Measurements from ENCODE around the gene NSUN4. TPM values are rescaled to one million over a fixed set of nuclear protein-coding genes. Genes with fewer than 3 reads are reported as not detected.

The NSUN4 gene
- total RNA-seq, 4 donors from 2014 or later: 12.8 to 29.4 (median 18.0) TPM

DNA sequence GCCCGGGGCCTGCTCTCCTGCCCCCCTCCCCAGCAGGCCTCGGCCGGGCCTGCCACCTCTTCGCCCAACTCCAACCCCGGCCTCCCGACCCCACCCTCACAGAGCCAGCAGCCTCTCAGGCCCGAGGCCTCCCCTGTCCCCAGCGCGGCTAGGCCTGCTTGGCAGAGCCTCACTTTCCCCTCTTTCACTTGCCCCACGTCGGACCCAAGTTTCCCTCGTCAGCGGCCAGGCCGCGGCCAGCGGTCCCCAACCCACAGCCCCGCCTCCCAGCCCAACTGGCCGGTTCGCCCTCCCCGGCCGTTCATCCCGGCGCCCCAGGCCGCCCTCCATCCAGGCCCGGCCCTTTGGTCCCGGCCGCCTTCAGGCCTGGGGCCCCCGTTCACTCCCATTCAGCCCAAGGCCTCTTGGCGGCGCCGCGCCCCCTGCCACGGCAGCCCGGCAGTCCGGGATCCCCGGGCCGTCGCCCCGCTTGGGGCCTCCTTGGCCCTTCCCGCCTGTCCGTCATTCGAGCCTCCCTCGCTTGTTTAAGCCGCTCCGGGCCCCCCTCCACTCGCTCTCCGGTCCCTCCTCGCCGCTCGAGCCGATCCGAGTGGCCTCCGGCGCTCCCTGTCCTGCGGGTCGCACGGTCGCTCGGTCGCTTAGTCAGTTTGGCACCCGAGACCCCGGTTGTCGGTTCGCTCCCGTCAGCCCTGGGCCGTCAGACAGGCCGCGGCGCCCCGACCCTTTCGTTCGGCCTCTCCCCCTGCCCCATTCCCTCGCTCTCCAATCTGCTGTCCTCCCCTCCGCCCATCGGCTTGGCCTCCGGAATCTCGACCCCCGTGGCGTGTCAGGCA, 38.6 kb upstream of the NSUN4 start:
- Histone ChIP-seq H3K4me3 (peak overlapping the region; percentile 78 to 92 (median 80)), H3K36me3 (peaks cover 0 to 14% (median 0%) of the 10 kb centered on the region in 3 donors), H3K27ac (peak overlapping the region; percentile 89 to 94 (median 94)), H3K4me1 (peaks cover 0 to 42% (median 4%) of the 10 kb centered on the region in 4 donors), H3K27me3 (no peaks in the 10 kb centered on the region), H3K9me3 (no peaks in the 10 kb centered on the region)
- peak; percentile 65 to 79 (median 71) for DNase-seq
- TF ChIP-seq POLR2A (IDR thresholded peaks at IDR 0.05): peak in 1 of 2 donors; percentile 28
- TF ChIP-seq, protein P1, sequence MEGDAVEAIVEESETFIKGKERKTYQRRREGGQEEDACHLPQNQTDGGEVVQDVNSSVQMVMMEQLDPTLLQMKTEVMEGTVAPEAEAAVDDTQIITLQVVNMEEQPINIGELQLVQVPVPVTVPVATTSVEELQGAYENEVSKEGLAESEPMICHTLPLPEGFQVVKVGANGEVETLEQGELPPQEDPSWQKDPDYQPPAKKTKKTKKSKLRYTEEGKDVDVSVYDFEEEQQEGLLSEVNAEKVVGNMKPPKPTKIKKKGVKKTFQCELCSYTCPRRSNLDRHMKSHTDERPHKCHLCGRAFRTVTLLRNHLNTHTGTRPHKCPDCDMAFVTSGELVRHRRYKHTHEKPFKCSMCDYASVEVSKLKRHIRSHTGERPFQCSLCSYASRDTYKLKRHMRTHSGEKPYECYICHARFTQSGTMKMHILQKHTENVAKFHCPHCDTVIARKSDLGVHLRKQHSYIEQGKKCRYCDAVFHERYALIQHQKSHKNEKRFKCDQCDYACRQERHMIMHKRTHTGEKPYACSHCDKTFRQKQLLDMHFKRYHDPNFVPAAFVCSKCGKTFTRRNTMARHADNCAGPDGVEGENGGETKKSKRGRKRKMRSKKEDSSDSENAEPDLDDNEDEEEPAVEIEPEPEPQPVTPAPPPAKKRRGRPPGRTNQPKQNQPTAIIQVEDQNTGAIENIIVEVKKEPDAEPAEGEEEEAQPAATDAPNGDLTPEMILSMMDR (IDR thresholded peaks at IDR 0.05): peak; percentile 5 to 44 (median 36)

DNA sequence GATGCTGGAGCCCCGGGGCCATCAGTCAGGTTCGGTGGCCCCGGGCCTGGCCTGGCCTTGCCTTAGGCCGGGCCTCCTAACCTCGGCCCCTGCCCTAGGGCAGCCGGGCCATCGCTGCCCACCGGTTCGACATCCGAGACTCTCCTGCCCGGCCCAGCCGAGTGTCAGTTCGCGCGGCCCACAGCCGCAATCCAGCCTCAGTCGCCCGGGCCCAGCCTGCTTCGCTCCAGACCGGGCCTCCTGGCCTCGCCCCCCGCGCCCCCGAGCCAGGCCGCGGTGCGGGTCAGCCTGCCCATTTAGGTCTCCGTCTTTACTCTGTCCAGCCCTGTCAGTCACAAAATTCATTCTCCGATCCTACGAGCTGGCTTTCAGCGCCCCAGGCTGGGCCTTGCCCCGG, 38.0 kb upstream of the NSUN4 start:
- no peaks in the 10 kb centered on the region for H3K9me3 ChIP-seq
- no peak for TF ChIP-seq POLR2A (IDR thresholded peaks at IDR 0.05)
- no peaks in the 10 kb centered on the region for H3K27me3 ChIP-seq
- peak in 1 of 3 donors; percentile 54 for DNase-seq
- peaks cover 0 to 42% (median 4%) of the 10 kb centered on the region in 4 donors for H3K4me1 ChIP-seq
- peak overlapping the region; percentile 78 to 92 (median 80) for H3K4me3 ChIP-seq
- H3K27ac ChIP-seq: peak overlapping the region; percentile 89 to 94 (median 94)
- peaks cover 0 to 10% (median 0%) of the 10 kb centered on the region in 3 donors for H3K36me3 ChIP-seq

DNA sequence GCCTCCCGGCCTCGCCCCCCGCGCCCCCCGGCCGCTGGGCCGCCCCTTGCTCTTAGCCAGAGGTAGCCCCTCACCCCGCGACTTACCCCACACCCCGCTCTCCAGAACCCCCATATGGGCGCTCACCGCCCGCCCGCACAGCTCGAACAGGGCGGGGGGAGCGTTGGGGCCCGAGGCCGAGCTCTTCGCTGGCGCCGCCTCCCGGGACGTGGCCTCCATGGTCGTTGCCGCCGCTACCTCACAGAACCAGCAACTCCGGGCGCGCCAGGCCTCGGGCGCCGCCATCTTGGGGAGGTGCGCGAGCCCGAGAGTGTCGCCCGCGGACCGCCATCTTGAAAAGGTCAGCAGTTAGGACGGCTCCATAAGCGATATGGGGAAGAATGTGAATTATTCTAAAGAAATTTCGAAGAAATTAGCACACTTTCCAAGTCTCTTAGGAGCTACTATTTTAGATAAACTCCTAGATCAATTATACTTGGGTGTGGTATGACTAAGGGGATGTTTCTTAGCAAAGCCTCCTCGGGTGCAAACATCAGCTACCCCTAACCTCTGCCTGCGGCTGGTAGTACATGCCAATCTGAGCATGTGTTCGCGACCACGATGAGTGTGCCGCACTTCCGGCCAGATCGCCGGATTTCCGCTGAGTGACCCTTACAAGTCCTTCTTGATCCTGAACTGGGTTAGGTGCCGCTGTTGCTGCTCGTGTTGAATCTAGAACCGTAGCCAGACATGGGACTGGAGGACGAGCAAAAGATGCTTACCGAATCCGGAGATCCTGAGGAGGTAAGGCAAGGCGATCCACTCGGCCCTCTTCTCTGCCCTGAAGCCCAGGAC, 37.4 kb upstream of the NSUN4 start, which contains the start of the genes LRRC41 and UQCRH:
Gene LRRC41, minus strand, starts transcription at position 579 of the 834 bp plus-strand sequence. Its CDS starts 294 bp downstream, at position 285.
Gene UQCRH, plus strand, starts transcription at position 661 of the 834 bp plus-strand sequence. Its CDS starts 69 bp downstream, at position 730.
- DNase-seq: peak; percentile 91 to 97 (median 96)
- no peaks in the 10 kb centered on the region for H3K9me3 ChIP-seq
- peak within 1 kb of the TSS; percentile 78 to 92 (median 80) for H3K4me3 ChIP-seq
- H3K27me3 ChIP-seq: no peaks in the 10 kb centered on the region
- peak; percentile 83 to 91 for TF ChIP-seq POLR2A (IDR thresholded peaks at IDR 0.05)
- TF ChIP-seq, protein P1 (IDR thresholded peaks at IDR 0.05): peak in 1 of 6 experiments; percentile 1
- peak within 1 kb of the TSS; percentile 89 to 94 (median 94) for H3K27ac ChIP-seq
- H3K4me1 ChIP-seq: peaks cover 0 to 42% (median 4%) of the 10 kb centered on the region in 4 donors
- peaks cover 0 to 7% (median 0%) of the 10 kb centered on the region in 3 donors for H3K36me3 ChIP-seq

DNA sequence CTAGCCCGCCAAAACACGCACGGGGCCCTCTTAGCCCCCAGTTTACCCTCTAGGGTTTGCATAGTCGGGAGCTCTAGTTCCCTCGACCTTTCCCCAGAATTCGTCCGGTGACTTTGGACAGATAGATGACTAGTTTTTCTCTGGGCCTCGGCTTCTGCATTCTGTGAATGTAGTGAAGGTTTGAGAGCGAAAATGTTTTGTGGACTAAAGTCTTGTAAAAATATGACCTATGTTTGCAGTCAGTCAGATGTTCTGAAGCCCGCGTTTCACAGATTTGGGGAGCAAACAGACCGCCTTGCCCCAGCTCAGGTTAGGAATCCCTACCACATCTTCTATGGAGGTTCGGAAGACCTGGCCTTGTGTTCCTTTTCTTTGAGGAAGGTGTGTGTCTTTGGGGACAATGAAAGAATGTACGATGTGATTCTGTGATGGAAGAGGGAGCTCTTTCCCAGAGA, 36.7 kb upstream of the NSUN4 start:
- TF ChIP-seq, protein P1 (IDR thresholded peaks at IDR 0.05): no peak
- TF ChIP-seq POLR2A (IDR thresholded peaks at IDR 0.05): no peak
- H3K27ac ChIP-seq: peak overlapping the region; percentile 89 to 94 (median 94)
- H3K4me3 ChIP-seq: peak overlapping the region; percentile 78 to 92 (median 80)
- no peak for DNase-seq
- peaks cover 0 to 7% (median 0%) of the 10 kb centered on the region in 3 donors for H3K36me3 ChIP-seq
- H3K9me3 ChIP-seq: no peaks in the 10 kb centered on the region
- H3K27me3 ChIP-seq: no peaks in the 10 kb centered on the region
- peaks cover 0 to 42% (median 4%) of the 10 kb centered on the region in 4 donors for H3K4me1 ChIP-seq

DNA sequence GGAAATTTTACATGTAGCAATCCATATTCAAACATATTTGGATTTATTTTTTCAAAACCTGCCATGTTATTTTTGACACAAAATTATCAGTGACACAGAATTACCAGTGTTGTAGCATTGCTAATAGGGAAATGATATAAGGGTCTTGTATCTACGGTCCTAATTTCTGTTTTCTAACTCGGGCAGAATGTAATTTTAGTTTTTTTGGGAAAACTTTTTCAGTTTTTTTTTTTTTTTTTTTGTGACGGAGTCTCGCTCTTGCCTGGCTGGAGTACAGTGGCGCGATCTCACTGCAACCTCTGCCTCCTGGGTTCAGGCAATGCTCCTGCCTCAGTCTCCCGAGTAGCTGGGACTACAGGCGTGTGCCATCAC, 34.5 kb upstream of the NSUN4 start:
- H3K4me1 ChIP-seq: peaks cover 0 to 29% (median 4%) of the 10 kb centered on the region in 4 donors
- TF ChIP-seq, protein P1 (IDR thresholded peaks at IDR 0.05): no peak
- TF ChIP-seq POLR2A (IDR thresholded peaks at IDR 0.05): no peak
- no peak for DNase-seq
- H3K36me3 ChIP-seq: peaks cover 0 to 29% (median 0%) of the 10 kb centered on the region in 3 donors
- H3K27me3 ChIP-seq: no peaks in the 10 kb centered on the region
- no peak overlapping the region for H3K27ac ChIP-seq
- H3K4me3 ChIP-seq: peak overlapping the region in 1 of 4 donors; percentile 78
- no peaks in the 10 kb centered on the region for H3K9me3 ChIP-seq

Measured in Peyer's patch (tissue), 4 donors.